RWPE2 (cell line): ENCODE measurements around the gene NYAP2.

Experiments used
- ATAC-seq: fragments of 200-7000 bp; cut with Tn5 transposase; 3 replicates; pipeline ENCODE4 v1.9.1; 2021; ENCODE audit warnings: low read depth
- DNase-seq: peaks from one replicate; pipeline ENCODE4 v3.0.0-alpha.2; 2020; ENCODE audit warnings: low spot score
- H3K27ac ChIP-seq: fragments of 450-650 bp; 2 replicates; pipeline ENCODE4 v1.5.1; 2017; ENCODE audit warnings: mild to moderate bottlenecking; ENCODE audit not compliant: poor library complexity, severe bottlenecking
- H3K27me3 ChIP-seq: fragments of 250-450 bp; sonication (Bioruptor Pico); 2 replicates; pipeline ENCODE4 v1.5.1; 2021; ENCODE audit warnings: mild to moderate bottlenecking, moderate library complexity; ENCODE audit not compliant: insufficient read depth, poor library complexity, severe bottlenecking
- H3K36me3 ChIP-seq: fragments of 250-450 bp; sonication (Bioruptor Pico); 2 replicates; pipeline ENCODE4 v1.5.1; 2020; ENCODE audit warnings: low read depth, mild to moderate bottlenecking, moderate library complexity
- H3K4me1 ChIP-seq: fragments of 250-450 bp; sonication (Bioruptor Pico); 2 replicates; pipeline ENCODE4 v1.5.1; 2021; ENCODE audit warnings: mild to moderate bottlenecking, moderate library complexity; ENCODE audit not compliant: insufficient read depth, poor library complexity, severe bottlenecking
- H3K4me3 ChIP-seq: fragments of 250-450 bp; sonication (Bioruptor Pico); 2 replicates; pipeline ENCODE4 v1.5.1; 2021; ENCODE audit warnings: mild to moderate bottlenecking, moderate library complexity; ENCODE audit not compliant: severe bottlenecking
- H3K9me3 ChIP-seq: fragments of 250-450 bp; sonication (Bioruptor Pico); 2 replicates; pipeline ENCODE4 v1.5.1; 2021; ENCODE audit warnings: mild to moderate bottlenecking, moderate library complexity; ENCODE audit not compliant: severe bottlenecking
- CTCF ChIP-seq: fragments of 450-650 bp; IDR thresholded peaks from one replicate; pipeline ENCODE4 v1.5.1; 2017; ENCODE audit warnings: mild to moderate bottlenecking, moderate library complexity; ENCODE audit not compliant: poor library complexity, severe bottlenecking

NYAP2 gene

GRCh38 chr2:225367482-225367881 is 32.0 kb upstream of the NYAP2 start:
- no peaks in the 10 kb centered on the region for H3K4me1 ChIP-seq
- no peak overlapping the region for H3K27ac ChIP-seq
- H3K27me3 ChIP-seq, result peaks cover 7% of the 10 kb centered on the region
- no peaks in the 10 kb centered on the region for H3K9me3 ChIP-seq
- no peak overlapping the region for H3K4me3 ChIP-seq
- TF ChIP-seq CTCF, result no peak
- H3K36me3 ChIP-seq, result no peaks in the 10 kb centered on the region
- no peak for DNase-seq
- no peak for ATAC-seq

GRCh38 chr2:225378984-225379383 is 20.5 kb upstream of the NYAP2 start:
- Histone ChIP-seq H3K4me1 (no peaks in the 10 kb centered on the region), H3K4me3 (no peak overlapping the region), H3K36me3 (no peaks in the 10 kb centered on the region), H3K27ac (no peak overlapping the region), H3K27me3 (peaks cover 9% of the 10 kb centered on the region), H3K9me3 (no peaks in the 10 kb centered on the region)
- ATAC-seq, result no peak
- TF ChIP-seq CTCF, result no peak
- DNase-seq, result no peak

- H3K4me1 ChIP-seq, result no peaks in the 10 kb centered on the region
- no peaks in the 10 kb centered on the region for H3K36me3 ChIP-seq
- H3K27me3 ChIP-seq, result peaks cover 9% of the 10 kb centered on the region
- no peak overlapping the region for H3K27ac ChIP-seq
- TF ChIP-seq CTCF, result no peak
- H3K9me3 ChIP-seq, result no peaks in the 10 kb centered on the region
- DNase-seq, result no peak
- no peak for ATAC-seq
- H3K4me3 ChIP-seq, result no peak overlapping the region
Measured at GRCh38 chr2:225379856-225380255, 19.7 kb upstream of the NYAP2 start.

- no peak overlapping the region for H3K27ac ChIP-seq
- H3K27me3 ChIP-seq, result peaks cover 5% of the 10 kb centered on the region
- H3K9me3 ChIP-seq, result no peaks in the 10 kb centered on the region
- ATAC-seq (no peak), DNase-seq (no peak)
- H3K4me3 ChIP-seq, result no peak overlapping the region
- no peaks in the 10 kb centered on the region for H3K36me3 ChIP-seq
- H3K4me1 ChIP-seq, result no peaks in the 10 kb centered on the region
- TF ChIP-seq CTCF, result no peak
Measured at GRCh38 chr2:225381609-225382008, 17.9 kb upstream of the NYAP2 start.

- peaks cover 5% of the 10 kb centered on the region for H3K27me3 ChIP-seq
- no peak overlapping the region for H3K27ac ChIP-seq
- H3K9me3 ChIP-seq, result no peaks in the 10 kb centered on the region
- no peak overlapping the region for H3K4me3 ChIP-seq
- no peak for ATAC-seq
- TF ChIP-seq CTCF, result no peak
- no peak for DNase-seq
- no peaks in the 10 kb centered on the region for H3K4me1 ChIP-seq
- H3K36me3 ChIP-seq, result no peaks in the 10 kb centered on the region
Measured at GRCh38 chr2:225398372-225398771, 1.1 kb upstream of the NYAP2 start.
